AG10803 (cell line): Measurements from ENCODE around the gene SSTR4.

Experiments used
- DNase-seq: peaks from one replicate; pipeline ENCODE4 v3.0.0; 2010; ENCODE audit warnings: low read depth
- H3K4me3 ChIP-seq: 2 replicates; pipeline ENCODE4 v1.5.1; 2011; ENCODE audit warnings: mild to moderate bottlenecking, low read length, control low read depth
- TF ChIP-seq, protein P1 (sequence below): conservative IDR thresholded peaks from 2 replicates; pipeline ENCODE4 v1.5.1; 2011; ENCODE audit warnings: mild to moderate bottlenecking, low read length, control low read depth, inconsistent platforms

Gene SSTR4

DNA sequence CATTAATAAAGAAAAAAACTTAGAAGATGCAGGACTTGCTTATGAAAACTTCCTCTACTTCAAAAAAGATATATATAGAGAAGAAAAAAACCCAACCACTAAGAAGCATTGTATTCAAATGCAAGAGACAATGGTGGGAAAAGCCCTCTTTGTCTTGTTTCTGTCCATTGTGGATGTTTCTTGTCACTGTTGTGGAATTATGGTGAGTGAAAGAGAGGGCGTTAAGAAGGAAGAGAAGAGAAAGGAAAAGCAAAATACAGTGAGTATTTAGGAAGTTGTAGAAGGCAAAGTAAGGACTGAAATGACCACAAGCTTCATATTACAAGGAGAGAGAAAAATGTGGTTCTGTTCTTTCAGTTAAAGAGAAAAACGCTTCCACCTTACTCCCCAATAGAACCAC, 28.5 kb downstream of the SSTR4 start:
- H3K4me3 ChIP-seq: no peak overlapping the region
- DNase-seq: no peak
- TF ChIP-seq, protein P1, sequence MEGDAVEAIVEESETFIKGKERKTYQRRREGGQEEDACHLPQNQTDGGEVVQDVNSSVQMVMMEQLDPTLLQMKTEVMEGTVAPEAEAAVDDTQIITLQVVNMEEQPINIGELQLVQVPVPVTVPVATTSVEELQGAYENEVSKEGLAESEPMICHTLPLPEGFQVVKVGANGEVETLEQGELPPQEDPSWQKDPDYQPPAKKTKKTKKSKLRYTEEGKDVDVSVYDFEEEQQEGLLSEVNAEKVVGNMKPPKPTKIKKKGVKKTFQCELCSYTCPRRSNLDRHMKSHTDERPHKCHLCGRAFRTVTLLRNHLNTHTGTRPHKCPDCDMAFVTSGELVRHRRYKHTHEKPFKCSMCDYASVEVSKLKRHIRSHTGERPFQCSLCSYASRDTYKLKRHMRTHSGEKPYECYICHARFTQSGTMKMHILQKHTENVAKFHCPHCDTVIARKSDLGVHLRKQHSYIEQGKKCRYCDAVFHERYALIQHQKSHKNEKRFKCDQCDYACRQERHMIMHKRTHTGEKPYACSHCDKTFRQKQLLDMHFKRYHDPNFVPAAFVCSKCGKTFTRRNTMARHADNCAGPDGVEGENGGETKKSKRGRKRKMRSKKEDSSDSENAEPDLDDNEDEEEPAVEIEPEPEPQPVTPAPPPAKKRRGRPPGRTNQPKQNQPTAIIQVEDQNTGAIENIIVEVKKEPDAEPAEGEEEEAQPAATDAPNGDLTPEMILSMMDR: no peak

DNA sequence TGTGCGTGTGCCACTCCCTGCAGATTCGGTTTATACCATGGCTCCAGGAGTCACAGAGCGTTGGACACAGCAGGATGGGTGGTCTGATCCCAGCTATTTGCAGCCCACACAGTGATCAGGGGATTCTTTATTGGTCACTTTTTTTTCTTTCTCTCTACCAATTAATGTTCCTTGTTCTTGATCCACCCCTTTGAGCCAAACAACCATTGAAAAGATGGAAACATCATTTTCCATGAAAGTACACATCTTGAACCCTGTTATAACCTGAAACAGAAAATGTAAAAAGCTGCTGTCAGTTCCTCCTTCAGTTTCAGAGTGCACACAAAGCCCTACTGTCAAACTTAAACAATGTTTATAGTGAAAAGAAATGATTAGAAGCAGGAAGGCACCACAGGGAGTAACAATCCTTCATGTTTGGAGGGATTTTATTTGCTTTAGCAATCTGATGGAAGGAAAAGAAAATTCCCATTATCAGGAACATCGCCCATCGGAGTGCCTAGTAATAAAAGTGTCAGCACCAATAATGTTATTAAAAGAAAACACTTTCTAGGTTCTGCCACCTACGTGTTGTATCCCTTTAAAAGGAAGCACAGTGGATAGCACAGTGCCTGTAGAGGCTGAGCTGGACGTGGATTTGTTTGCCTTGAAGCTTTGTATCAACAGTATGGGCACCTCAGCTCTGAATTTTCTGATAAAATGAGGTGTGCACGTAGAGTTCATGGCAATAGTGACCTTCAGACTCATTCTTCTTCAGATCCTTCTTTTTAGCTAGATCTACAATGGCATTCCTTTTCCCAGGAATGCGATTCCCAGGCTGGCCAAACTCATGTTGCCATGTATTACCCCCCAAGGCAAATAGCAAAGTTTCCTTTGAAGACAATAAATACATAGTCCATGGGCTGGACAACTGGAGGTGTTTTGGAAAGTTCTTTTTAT, 30.4 kb downstream of the SSTR4 start:
- TF ChIP-seq, protein P1: no peak
- H3K4me3 ChIP-seq: no peak overlapping the region
- DNase-seq: no peak

DNA sequence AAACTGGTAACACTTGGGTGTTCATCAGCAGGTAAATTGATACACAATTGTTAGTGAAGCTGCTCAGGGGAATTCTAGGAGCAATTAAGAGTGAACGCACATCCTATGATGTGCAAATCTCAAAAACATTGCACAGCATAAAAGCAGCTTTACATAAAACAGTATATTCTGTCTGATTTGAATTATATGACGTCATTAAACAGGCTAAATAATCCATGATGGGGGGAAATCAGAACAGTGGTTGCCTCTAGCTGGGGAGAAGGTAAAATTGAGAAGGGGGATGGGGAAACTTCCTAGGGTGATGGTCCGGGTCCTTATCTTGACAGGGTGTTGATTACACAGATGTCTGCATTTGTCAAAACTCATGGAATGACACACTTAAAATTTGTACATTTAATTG, 31.7 kb downstream of the SSTR4 start:
- no peak overlapping the region for H3K4me3 ChIP-seq
- DNase-seq: no peak
- TF ChIP-seq, protein P1: no peak

DNA sequence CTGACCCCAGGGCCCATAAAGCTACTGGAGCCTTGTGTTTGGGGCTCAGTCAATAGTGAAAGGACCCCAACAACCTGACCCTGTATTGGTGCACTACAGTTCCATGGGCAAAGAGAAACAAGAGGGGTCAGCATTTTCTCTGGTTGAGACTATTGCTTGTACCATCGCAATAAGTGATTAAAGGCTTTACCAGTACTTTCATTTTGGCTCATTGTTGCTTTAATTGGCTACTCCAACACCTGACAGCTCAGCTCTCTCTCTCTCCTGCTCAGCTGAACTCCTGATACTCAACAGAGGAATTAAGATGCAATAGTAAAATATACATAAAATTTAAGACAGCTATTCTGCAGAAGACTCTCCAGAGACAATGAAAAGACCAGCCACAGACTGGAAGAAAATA, 33.2 kb downstream of the SSTR4 start:
- H3K4me3 ChIP-seq: no peak overlapping the region
- no peak for DNase-seq
- TF ChIP-seq, protein P1: no peak

GRCh38 chr20:23069108-23069507, 34.0 kb downstream of the SSTR4 start:
- TF ChIP-seq, protein P1: no peak
- no peak overlapping the region for H3K4me3 ChIP-seq
- DNase-seq: no peak

GRCh38 chr20:23071398-23071797, 36.3 kb downstream of the SSTR4 start:
- DNase-seq: no peak
- H3K4me3 ChIP-seq: no peak overlapping the region
- TF ChIP-seq, protein P1: no peak

- TF ChIP-seq, protein P1: no peak
- no peak overlapping the region for H3K4me3 ChIP-seq
- no peak for DNase-seq
Observed at GRCh38 chr20:23071996-23072395, 36.9 kb downstream of the SSTR4 start.
